GM19395 (cell line): ENCODE measurements around the gene FCGR3B.
"Not testable (repeated sequence)": the region's sequence is repeated elsewhere in the genome, so short reads cannot be mapped to it uniquely, and the experiment has no call there.

ENCODE experiments used
- ATAC-seq: cut with Tn5 transposase; IDR thresholded peaks from one replicate; pipeline ENCODE4 v1.9.1; 2021; ENCODE audit warnings: mild to moderate bottlenecking, moderate library complexity; ENCODE audit not compliant: unreplicated experiment

Gene FCGR3B

GRCh38 chr1:161631076-161631475, at the start of gene FCGR3B:
Gene FCGR3B (minus strand): TSS chr1:161631176. CDS start chr1:161631094, 82 bp downstream.
- ATAC-seq, result no peak

GRCh38 chr1:161678500-161678899, 47.5 kb upstream of the FCGR3B start:
- no peak for ATAC-seq

GRCh38 chr1:161676958-161677689, 46.1 kb upstream of the FCGR3B start:
- ATAC-seq, result no peak

- no peak for ATAC-seq
Measured at GRCh38 chr1:161676441-161676840, 45.5 kb upstream of the FCGR3B start.

GRCh38 chr1:161674908-161675307, 43.9 kb upstream of the FCGR3B start:
- not testable (repeated sequence) for ATAC-seq

- not testable (repeated sequence) for ATAC-seq
Measured at GRCh38 chr1:161674447-161674846, 43.5 kb upstream of the FCGR3B start.

GRCh38 chr1:161673437-161673836, 42.5 kb upstream of the FCGR3B start:
- not testable (repeated sequence) for ATAC-seq

- not testable (repeated sequence) for ATAC-seq
Measured at GRCh38 chr1:161671045-161672020, 40.4 kb upstream of the FCGR3B start.

- ATAC-seq, result not testable (repeated sequence)
Measured at GRCh38 chr1:161664689-161665088, 33.7 kb upstream of the FCGR3B start.

GRCh38 chr1:161663569-161663968, 32.6 kb upstream of the FCGR3B start:
- ATAC-seq, result peak; percentile 19

GRCh38 chr1:161662684-161663339, 31.8 kb upstream of the FCGR3B start, which contains the start of gene FCGR2B:
Gene FCGR2B (plus strand): TSS chr1:161663143. CDS start chr1:161663242, 99 bp downstream.
- peak; percentile 78 for ATAC-seq

- not testable (repeated sequence) for ATAC-seq
Measured at GRCh38 chr1:161661660-161662311, 30.8 kb upstream of the FCGR3B start.

- not testable (repeated sequence) for ATAC-seq
Measured at GRCh38 chr1:161658524-161658923, 27.5 kb upstream of the FCGR3B start.

GRCh38 chr1:161653971-161654370, 23.0 kb upstream of the FCGR3B start:
- ATAC-seq, result not testable (repeated sequence)

- ATAC-seq, result not testable (repeated sequence)
Measured at GRCh38 chr1:161653541-161653940, 22.6 kb upstream of the FCGR3B start.

GRCh38 chr1:161647507-161648360, 16.8 kb upstream of the FCGR3B start:
- ATAC-seq, result not testable (repeated sequence)

GRCh38 chr1:161644855-161645254, 13.9 kb upstream of the FCGR3B start:
- not testable (repeated sequence) for ATAC-seq

GRCh38 chr1:161643481-161644208, 12.7 kb upstream of the FCGR3B start:
- ATAC-seq, result not testable (repeated sequence)

GRCh38 chr1:161642697-161643096, 11.7 kb upstream of the FCGR3B start:
- not testable (repeated sequence) for ATAC-seq
